HL-60 (cell line): ENCODE data around the gene ZNF839.

Experiments used
- DNase-seq, 2 experiments: peaks; one replicate each; pipeline ENCODE4 v3.0.0-alpha.2; 2010 to 2020; ENCODE audit warnings: low read depth in 1 of 2, low spot score in 1 of 2
- H3K27ac ChIP-seq: fragments of 250-450 bp; sonication (Bioruptor Pico); replicated peaks from 2 replicates; pipeline ENCODE4 v1.5.1; 2020; ENCODE audit warnings: mild to moderate bottlenecking, moderate library complexity
- H3K27me3 ChIP-seq: fragments of 250-450 bp; sonication (Bioruptor Pico); 2 replicates; pipeline ENCODE4 v1.5.1; 2021; ENCODE audit warnings: mild to moderate bottlenecking, moderate library complexity; ENCODE audit not compliant: insufficient read depth, poor library complexity, severe bottlenecking
- H3K4me3 ChIP-seq: replicated peaks from 2 replicates; pipeline ENCODE4 v1.5.1; 2011; ENCODE audit warnings: mild to moderate bottlenecking, control low read depth, low read length; ENCODE audit not compliant: insufficient read depth
- CTCF ChIP-seq: IDR thresholded peaks from one replicate; pipeline ENCODE4 v1.5.1; 2011; ENCODE audit warnings: low read length, control low read depth, inconsistent platforms; ENCODE audit not compliant: insufficient read depth
- GABPA ChIP-seq: IDR thresholded peaks from 2 replicates; pipeline ENCODE4 v1.6.1; 2012; ENCODE audit warnings: low read depth
- POLR2AphosphoS5 ChIP-seq: IDR thresholded peaks from 2 replicates; pipeline ENCODE4 v1.6.1; 2012; ENCODE audit warnings: low read depth
- REST ChIP-seq: IDR thresholded peaks from 2 replicates; pipeline ENCODE4 v1.6.1; 2012; ENCODE audit warnings: low read depth; ENCODE audit not compliant: insufficient replicate concordance
- SPI1 ChIP-seq: IDR thresholded peaks from 2 replicates; pipeline ENCODE4 v1.6.1; 2012; ENCODE audit warnings: low read depth, mild to moderate bottlenecking, borderline replicate concordance

The ZNF839 gene

GRCh38 chr14:102389246-102389645 is 69.7 kb downstream of the ZNF839 start:
- H3K27ac ChIP-seq: peak overlapping the region; percentile 45
- H3K4me3 ChIP-seq: no peak overlapping the region
- TF ChIP-seq CTCF: no peak
- peak; percentile 27; the same call in 1 of the 2 replicates for TF ChIP-seq SPI1
- no peaks in the 10 kb centered on the region for H3K27me3 ChIP-seq
- no peak for DNase-seq

- no peak for TF ChIP-seq POLR2AphosphoS5
- TF ChIP-seq SPI1: no peak
- no peak for TF ChIP-seq GABPA
- TF ChIP-seq REST: no peak
- no peak for TF ChIP-seq CTCF
- no peak for DNase-seq
- H3K27ac ChIP-seq: peak overlapping the region; percentile 45; the same call in 1 of the 2 replicates
- H3K4me3 ChIP-seq: no peak overlapping the region
- H3K27me3 ChIP-seq: no peaks in the 10 kb centered on the region
Measured at GRCh38 chr14:102390064-102390855, 70.7 kb downstream of the ZNF839 start.
